WTC11 (cell line): Measurements from ENCODE around the gene ELANE. TPM values are rescaled to one million over a fixed set of nuclear protein-coding genes. Genes with fewer than 3 reads are reported as not detected.

Experiments used
- ATAC-seq: fragments of 200-7000 bp; cut with Tn5 transposase; 2 replicates; pipeline ENCODE4 v1.10.0; 2021; ENCODE audit warnings: mild to moderate bottlenecking, moderate library complexity
- CTCF ChIA-PET: fragments of 300-600 bp; sonication (Branson Sonifier 250); formaldehyde crosslinking; loops from one replicate; lab custom pipeline; 2021; ENCODE audit warnings: antibody characterized with exemption; lab: Charles Lee
- POLR2A ChIA-PET: fragments of 350-600 bp; sonication (Branson Sonifier 250); formaldehyde crosslinking; loops from one replicate; lab custom pipeline; 2021; ENCODE audit warnings: antibody characterized with exemption; lab: Charles Lee
- DNase-seq: peaks from one replicate; pipeline ENCODE4 v3.0.0; 2021; ENCODE audit warnings: low spot score
- H3K27ac Mint-ChIP-seq: 2 replicates; pipeline ENCODE4 v1.8.0; 2021; ENCODE audit warnings: mixed read lengths
- H3K27me3 Mint-ChIP-seq: 2 replicates; pipeline ENCODE4 v1.8.0; 2021; ENCODE audit warnings: low read depth, mild to moderate bottlenecking, moderate library complexity, mixed read lengths
- H3K36me3 Mint-ChIP-seq: 2 replicates; pipeline ENCODE4 v1.8.0; 2021; ENCODE audit warnings: mixed read lengths
- H3K4me1 Mint-ChIP-seq: 2 replicates; pipeline ENCODE4 v1.8.0; 2022; ENCODE audit warnings: mixed read lengths
- H3K4me3 Mint-ChIP-seq: 2 replicates; pipeline ENCODE4 v1.8.0; 2021; ENCODE audit warnings: mild to moderate bottlenecking, moderate library complexity, mixed read lengths
- H3K9me3 Mint-ChIP-seq: 2 replicates; pipeline ENCODE4 v1.8.0; 2021; ENCODE audit warnings: mixed read lengths
- ATF1 ChIP-seq: sonication (generic); formaldehyde crosslinking; IDR thresholded peaks from 2 replicates; pipeline ENCODE4 v1.8.1; 2023; ENCODE audit warnings: mild to moderate bottlenecking, moderate library complexity, missing genetic modification reagents
- ATF2 ChIP-seq: sonication (generic); formaldehyde crosslinking; IDR thresholded peaks from 2 replicates; pipeline ENCODE4 v1.8.1; 2022; ENCODE audit warnings: low read depth, missing genetic modification reagents, borderline replicate concordance
- ATF3 ChIP-seq: sonication (generic); formaldehyde crosslinking; conservative IDR thresholded peaks from 2 replicates; pipeline ENCODE4 v1.8.1; 2022; ENCODE audit warnings: mild to moderate bottlenecking, missing genetic modification reagents
- CREB1 ChIP-seq: sonication (generic); formaldehyde crosslinking; IDR thresholded peaks from 2 replicates; pipeline ENCODE4 v1.8.0; 2023; ENCODE audit warnings: mild to moderate bottlenecking, missing genetic modification reagents
- E2F4 ChIP-seq: sonication (generic); formaldehyde crosslinking; IDR thresholded peaks from 2 replicates; pipeline ENCODE4 v1.8.1; 2022; ENCODE audit warnings: low read depth, mild to moderate bottlenecking, moderate library complexity, missing genetic modification reagents, borderline replicate concordance
- ELF4 ChIP-seq: sonication (generic); formaldehyde crosslinking; IDR thresholded peaks from 2 replicates; pipeline ENCODE4 v1.8.1; 2022; ENCODE audit warnings: low read depth, mild to moderate bottlenecking, moderate library complexity, missing genetic modification reagents
- ESRRA ChIP-seq: sonication (generic); formaldehyde crosslinking; IDR thresholded peaks from 2 replicates; pipeline ENCODE4 v1.8.1; 2022; ENCODE audit warnings: mild to moderate bottlenecking, missing genetic modification reagents, borderline replicate concordance
- HMGA2 ChIP-seq: fragments of 250-450 bp; sonication (Bioruptor Pico); IDR thresholded peaks from 2 replicates; pipeline ENCODE4 v1.4.0; 2021; ENCODE audit warnings: mild to moderate bottlenecking, moderate library complexity
- JAZF1 ChIP-seq: fragments of 250-450 bp; sonication (Bioruptor Pico); IDR thresholded peaks from 2 replicates; pipeline ENCODE4 v1.9.0; 2021; ENCODE audit warnings: moderate library complexity, mild to moderate bottlenecking, inconsistent platforms
- JUN ChIP-seq: sonication (generic); formaldehyde crosslinking; IDR thresholded peaks from 2 replicates; pipeline ENCODE4 v1.8.0; 2023; ENCODE audit warnings: mild to moderate bottlenecking, missing genetic modification reagents
- NFE2L1 ChIP-seq: sonication (generic); formaldehyde crosslinking; IDR thresholded peaks from 2 replicates; pipeline ENCODE4 v1.8.1; 2023; ENCODE audit warnings: missing genetic modification reagents
- NR2C2 ChIP-seq: sonication (generic); formaldehyde crosslinking; IDR thresholded peaks from 2 replicates; pipeline ENCODE4 v1.8.0; 2022; ENCODE audit warnings: mild to moderate bottlenecking, missing genetic modification reagents
- TEAD1 ChIP-seq: sonication (generic); formaldehyde crosslinking; IDR thresholded peaks from 2 replicates; pipeline ENCODE4 v1.8.0; 2022; ENCODE audit warnings: mild to moderate bottlenecking, missing genetic modification reagents
- TP53 ChIP-seq: sonication (generic); formaldehyde crosslinking; IDR thresholded peaks from 2 replicates; pipeline ENCODE4 v1.8.1; 2023; ENCODE audit warnings: mild to moderate bottlenecking, missing genetic modification reagents
- USF2 ChIP-seq: sonication (generic); formaldehyde crosslinking; IDR thresholded peaks from 2 replicates; pipeline ENCODE4 v1.8.1; 2023; ENCODE audit warnings: mild to moderate bottlenecking, missing genetic modification reagents, moderate library complexity
- ZBTB21 ChIP-seq: sonication (generic); formaldehyde crosslinking; IDR thresholded peaks from 2 replicates; pipeline ENCODE4 v1.8.1; 2023; ENCODE audit warnings: mild to moderate bottlenecking, missing genetic modification reagents, borderline replicate concordance
- ZNF232 ChIP-seq: sonication (generic); formaldehyde crosslinking; IDR thresholded peaks from 2 replicates; pipeline ENCODE4 v1.8.0; 2022; ENCODE audit warnings: mild to moderate bottlenecking, missing genetic modification reagents
- ZNF317 ChIP-seq: sonication (generic); formaldehyde crosslinking; IDR thresholded peaks from 2 replicates; pipeline ENCODE4 v1.8.1; 2023; ENCODE audit warnings: low read depth, mild to moderate bottlenecking, moderate library complexity, missing genetic modification reagents, borderline replicate concordance
- ZSCAN18 ChIP-seq: fragments of 250-450 bp; sonication (Bioruptor Pico); IDR thresholded peaks from 2 replicates; pipeline ENCODE4 v2.1.2; 2022; ENCODE audit warnings: mild to moderate bottlenecking, moderate library complexity
- total RNA-seq: library from RNA; stranded (reverse); gene quantifications from 3 replicates; pipeline ENCODE4 v1.2.3, GENCODE V29; 2021
- TF ChIP-seq, protein P1 (sequence below): sonication (generic); formaldehyde crosslinking; IDR thresholded peaks from 2 replicates; pipeline ENCODE4 v1.8.0; 2023; ENCODE audit warnings: missing genetic modification reagents
- TF ChIP-seq, protein P2 (sequence below): sonication (generic); formaldehyde crosslinking; IDR thresholded peaks from 2 replicates; pipeline ENCODE4 v1.8.0; 2023; ENCODE audit warnings: mild to moderate bottlenecking, missing genetic modification reagents
- TF ChIP-seq, protein P3 (sequence below): sonication (generic); formaldehyde crosslinking; IDR thresholded peaks from 2 replicates; pipeline ENCODE4 v1.8.1; 2023; ENCODE audit warnings: mild to moderate bottlenecking, missing genetic modification reagents
- TF ChIP-seq, protein P4 (sequence below): fragments of 250-450 bp; sonication (Bioruptor Pico); IDR thresholded peaks from 2 replicates; pipeline ENCODE4 v1.9.0; 2021; ENCODE audit warnings: mild to moderate bottlenecking

ELANE gene
- total RNA-seq, 1 experiment from 2014 or later, result not detected

DNA sequence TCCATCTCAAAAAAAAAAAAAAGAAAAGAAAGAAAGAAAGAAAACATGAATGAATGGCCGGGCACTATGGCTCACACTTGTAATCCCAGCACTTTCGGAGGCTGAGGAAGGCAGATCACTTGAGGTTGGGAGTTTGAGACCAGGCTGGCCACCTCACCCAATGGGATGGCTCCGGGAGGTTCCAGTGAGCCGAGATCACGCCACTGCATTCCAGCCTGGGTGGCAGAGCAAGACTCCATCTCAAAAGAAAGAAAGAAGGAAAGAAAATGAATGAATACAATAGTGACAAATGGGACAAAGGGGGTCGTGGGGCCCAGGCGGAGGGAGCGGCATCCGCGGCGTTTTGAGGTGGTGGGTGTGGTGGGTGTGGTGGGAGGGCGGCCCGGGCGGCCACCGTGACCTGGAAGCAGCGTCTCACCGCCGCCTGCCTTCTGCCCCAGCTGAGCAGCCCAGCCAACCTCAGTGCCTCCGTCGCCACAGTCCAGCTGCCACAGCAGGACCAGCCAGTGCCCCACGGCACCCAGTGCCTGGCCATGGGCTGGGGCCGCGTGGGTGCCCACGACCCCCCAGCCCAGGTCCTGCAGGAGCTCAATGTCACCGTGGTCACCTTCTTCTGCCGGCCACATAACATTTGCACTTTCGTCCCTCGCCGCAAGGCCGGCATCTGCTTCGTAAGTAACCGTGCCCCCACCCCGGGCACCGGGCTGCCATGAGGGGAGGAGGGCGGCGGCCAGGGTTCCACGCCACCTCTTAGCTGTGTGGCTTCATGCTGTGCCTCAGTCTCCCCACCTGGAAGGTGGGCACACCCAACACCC is 6.2 kb upstream of the ELANE start (continued):
- TF ChIP-seq NFE2L1 (CRISPR knock-in tag), result no peak
- no peak for TF ChIP-seq NR2C2 (CRISPR knock-in tag)
- TF ChIP-seq TEAD1, result no peak

GRCh38 chr19:848386-848921 is 3.6 kb upstream of the ELANE start:
- Mint-ChIP-seq H3K9me3 (no peaks in the 10 kb centered on the region), H3K27me3 (peaks cover 16% of the 10 kb centered on the region), H3K4me1 (no peaks in the 10 kb centered on the region), H3K27ac (no peak overlapping the region), H3K4me3 (no peak overlapping the region), H3K36me3 (no peaks in the 10 kb centered on the region)
- TF ChIP-seq, protein P1, sequence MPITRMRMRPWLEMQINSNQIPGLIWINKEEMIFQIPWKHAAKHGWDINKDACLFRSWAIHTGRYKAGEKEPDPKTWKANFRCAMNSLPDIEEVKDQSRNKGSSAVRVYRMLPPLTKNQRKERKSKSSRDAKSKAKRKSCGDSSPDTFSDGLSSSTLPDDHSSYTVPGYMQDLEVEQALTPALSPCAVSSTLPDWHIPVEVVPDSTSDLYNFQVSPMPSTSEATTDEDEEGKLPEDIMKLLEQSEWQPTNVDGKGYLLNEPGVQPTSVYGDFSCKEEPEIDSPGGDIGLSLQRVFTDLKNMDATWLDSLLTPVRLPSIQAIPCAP (CRISPR knock-in tag), result no peak
- TF ChIP-seq, protein P2, sequence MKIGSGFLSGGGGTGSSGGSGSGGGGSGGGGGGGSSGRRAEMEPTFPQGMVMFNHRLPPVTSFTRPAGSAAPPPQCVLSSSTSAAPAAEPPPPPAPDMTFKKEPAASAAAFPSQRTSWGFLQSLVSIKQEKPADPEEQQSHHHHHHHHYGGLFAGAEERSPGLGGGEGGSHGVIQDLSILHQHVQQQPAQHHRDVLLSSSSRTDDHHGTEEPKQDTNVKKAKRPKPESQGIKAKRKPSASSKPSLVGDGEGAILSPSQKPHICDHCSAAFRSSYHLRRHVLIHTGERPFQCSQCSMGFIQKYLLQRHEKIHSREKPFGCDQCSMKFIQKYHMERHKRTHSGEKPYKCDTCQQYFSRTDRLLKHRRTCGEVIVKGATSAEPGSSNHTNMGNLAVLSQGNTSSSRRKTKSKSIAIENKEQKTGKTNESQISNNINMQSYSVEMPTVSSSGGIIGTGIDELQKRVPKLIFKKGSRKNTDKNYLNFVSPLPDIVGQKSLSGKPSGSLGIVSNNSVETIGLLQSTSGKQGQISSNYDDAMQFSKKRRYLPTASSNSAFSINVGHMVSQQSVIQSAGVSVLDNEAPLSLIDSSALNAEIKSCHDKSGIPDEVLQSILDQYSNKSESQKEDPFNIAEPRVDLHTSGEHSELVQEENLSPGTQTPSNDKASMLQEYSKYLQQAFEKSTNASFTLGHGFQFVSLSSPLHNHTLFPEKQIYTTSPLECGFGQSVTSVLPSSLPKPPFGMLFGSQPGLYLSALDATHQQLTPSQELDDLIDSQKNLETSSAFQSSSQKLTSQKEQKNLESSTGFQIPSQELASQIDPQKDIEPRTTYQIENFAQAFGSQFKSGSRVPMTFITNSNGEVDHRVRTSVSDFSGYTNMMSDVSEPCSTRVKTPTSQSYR (CRISPR knock-in tag), result no peak
- TF ChIP-seq E2F4 (CRISPR knock-in tag), result no peak
- no peak for TF ChIP-seq ELF4 (CRISPR knock-in tag)
- TF ChIP-seq JAZF1 (CRISPR knock-in tag), result no peak
- no peak for TF ChIP-seq TP53 (CRISPR knock-in tag)
- no peak for TF ChIP-seq ZSCAN18
- TF ChIP-seq, protein P3, sequence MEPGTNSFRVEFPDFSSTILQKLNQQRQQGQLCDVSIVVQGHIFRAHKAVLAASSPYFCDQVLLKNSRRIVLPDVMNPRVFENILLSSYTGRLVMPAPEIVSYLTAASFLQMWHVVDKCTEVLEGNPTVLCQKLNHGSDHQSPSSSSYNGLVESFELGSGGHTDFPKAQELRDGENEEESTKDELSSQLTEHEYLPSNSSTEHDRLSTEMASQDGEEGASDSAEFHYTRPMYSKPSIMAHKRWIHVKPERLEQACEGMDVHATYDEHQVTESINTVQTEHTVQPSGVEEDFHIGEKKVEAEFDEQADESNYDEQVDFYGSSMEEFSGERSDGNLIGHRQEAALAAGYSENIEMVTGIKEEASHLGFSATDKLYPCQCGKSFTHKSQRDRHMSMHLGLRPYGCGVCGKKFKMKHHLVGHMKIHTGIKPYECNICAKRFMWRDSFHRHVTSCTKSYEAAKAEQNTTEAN (CRISPR knock-in tag), result no peak
- TF ChIP-seq, protein P4, sequence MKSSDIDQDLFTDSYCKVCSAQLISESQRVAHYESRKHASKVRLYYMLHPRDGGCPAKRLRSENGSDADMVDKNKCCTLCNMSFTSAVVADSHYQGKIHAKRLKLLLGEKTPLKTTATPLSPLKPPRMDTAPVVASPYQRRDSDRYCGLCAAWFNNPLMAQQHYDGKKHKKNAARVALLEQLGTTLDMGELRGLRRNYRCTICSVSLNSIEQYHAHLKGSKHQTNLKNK (CRISPR knock-in tag), result no peak
- TF ChIP-seq ZBTB21 (CRISPR knock-in tag), result no peak
- TF ChIP-seq ATF1, result no peak
- TF ChIP-seq JUN, result no peak
- no peak for TF ChIP-seq USF2
- TF ChIP-seq ESRRA (CRISPR knock-in tag), result no peak
- TF ChIP-seq ZNF317, result no peak
- TF ChIP-seq ATF2 (CRISPR knock-in tag), result no peak
- TF ChIP-seq HMGA2 (CRISPR knock-in tag), result no peak
- TF ChIP-seq ATF3 (CRISPR knock-in tag), result no peak
- no peak for TF ChIP-seq ZNF232 (CRISPR knock-in tag)
- no peak for TF ChIP-seq CREB1 (CRISPR knock-in tag)
- ChIA-PET CTCF (interaction anchor here (0.8 to 1.0 kb wide), 2 partner anchors 75 to 78 kb away, joined by 3 read pairs; no protein-coding TSS in a partner anchor), POLR2A (no interaction called here)
- DNase-seq (no peak), ATAC-seq (no peak)
